ENCODE results near the gene DDIT4. TPM values are rescaled to one million over a fixed set of nuclear protein-coding genes. Genes with fewer than 3 reads are reported as not detected.
"Not testable (repeated sequence)": the region's sequence is repeated elsewhere in the genome, so short reads cannot be mapped to it uniquely, and the experiment has no call there.

Gene DDIT4
- total RNA-seq, 1 donor from 2014 or later = 173 TPM

GRCh38 chr10:72267819-72268399 lies 5.8 kb upstream of the DDIT4 start:
- DNase-seq = no peak

GRCh38 chr10:72268475-72269200 lies 5.1 kb upstream of the DDIT4 start:
- not testable (repeated sequence) for DNase-seq

GRCh38 chr10:72270607-72271281 lies 3.0 kb upstream of the DDIT4 start:
- no peak for DNase-seq

- DNase-seq = peak; percentile 91
Observed at GRCh38 chr10:72272689-72273409, 875 bp upstream of the DDIT4 start.

- no peak for DNase-seq
Observed at GRCh38 chr10:72274213-72274729, 547 bp downstream of the DDIT4 start.

- peak; percentile 86 for DNase-seq
Observed at GRCh38 chr10:72274730-72275350, 1.1 kb downstream of the DDIT4 start.

GRCh38 chr10:72275351-72276012 lies 1.8 kb downstream of the DDIT4 start:
- DNase-seq = peak; percentile 19

- no peak for DNase-seq
Observed at GRCh38 chr10:72276013-72276387, 2.3 kb downstream of the DDIT4 start.

- peak; percentile 33 for DNase-seq
Observed at GRCh38 chr10:72276421-72277339, 3.0 kb downstream of the DDIT4 start.

- DNase-seq = peak; percentile 33
Observed at GRCh38 chr10:72277340-72277995, 3.7 kb downstream of the DDIT4 start.

- DNase-seq = no peak
Observed at GRCh38 chr10:72277996-72278667, 4.4 kb downstream of the DDIT4 start.

- no peak for DNase-seq
Observed at GRCh38 chr10:72278668-72279393, 5.1 kb downstream of the DDIT4 start.

GRCh38 chr10:72279587-72279986 lies 5.9 kb downstream of the DDIT4 start:
- not testable (repeated sequence) for DNase-seq

- DNase-seq = no peak
Observed at GRCh38 chr10:72283131-72283530, 9.4 kb downstream of the DDIT4 start.

- DNase-seq = no peak
Observed at GRCh38 chr10:72285972-72286521, 12.3 kb downstream of the DDIT4 start.

- no peak for DNase-seq
Observed at GRCh38 chr10:72291019-72291532, 17.4 kb downstream of the DDIT4 start.

GRCh38 chr10:72292223-72292691 lies 18.5 kb downstream of the DDIT4 start:
- DNase-seq = no peak

- no peak for DNase-seq
Observed at GRCh38 chr10:72295330-72295910, 21.7 kb downstream of the DDIT4 start.

Data from dermis blood vessel endothelial cell (primary cell).